Smooth muscle cell (in vitro differentiated cells): Measurements from ENCODE around the gene CDH4. TPM values are rescaled to one million over a fixed set of nuclear protein-coding genes. Genes with fewer than 3 reads are reported as not detected.

ENCODE experiments used
- DNase-seq: peaks from one replicate; lab custom pipeline; 2025; ENCODE audit not compliant: unreplicated experiment; lab: John Stamatoyannopoulos, UW
- H2AFZ ChIP-seq: fragments of 200-600 bp; sonication (generic); 2 replicates; pipeline ENCODE4 v1.6.0; 2016; ENCODE audit warnings: antibody characterized with exemption, low read depth, mild to moderate bottlenecking
- H3F3A ChIP-seq: fragments of 200-600 bp; sonication (generic); 2 replicates; pipeline ENCODE4 v1.6.0; 2017; ENCODE audit warnings: antibody characterized with exemption, low read depth
- H3K27ac ChIP-seq: fragments of 200-600 bp; sonication (generic); 2 replicates; pipeline ENCODE4 v1.5.1; 2016; ENCODE audit warnings: low read depth, mild to moderate bottlenecking
- H3K27me3 ChIP-seq: fragments of 200-600 bp; sonication (generic); 2 replicates; pipeline ENCODE4 v1.6.1; 2016; ENCODE audit warnings: low read depth, mild to moderate bottlenecking
- H3K36me3 ChIP-seq: fragments of 200-600 bp; sonication (generic); 2 replicates; pipeline ENCODE4 v1.5.1; 2016; ENCODE audit warnings: low read depth
- H3K4me1 ChIP-seq: fragments of 200-600 bp; sonication (generic); 2 replicates; pipeline ENCODE4 v1.5.1; 2016; ENCODE audit warnings: low read depth
- H3K4me2 ChIP-seq: fragments of 200-600 bp; sonication (generic); 2 replicates; pipeline ENCODE4 v1.6.0; 2016; ENCODE audit warnings: mild to moderate bottlenecking
- H3K4me3 ChIP-seq: fragments of 200-600 bp; sonication (generic); 2 replicates; pipeline ENCODE4 v1.5.1; 2016; ENCODE audit warnings: mild to moderate bottlenecking
- H3K79me2 ChIP-seq: fragments of 200-600 bp; sonication (generic); 2 replicates; pipeline ENCODE4 v1.6.0; 2016; ENCODE audit warnings: low read depth, mild to moderate bottlenecking
- H3K9ac ChIP-seq: fragments of 200-600 bp; sonication (generic); 2 replicates; pipeline ENCODE4 v1.6.0; 2016; ENCODE audit warnings: low read depth
- H3K9me3 ChIP-seq: fragments of 200-600 bp; sonication (generic); replicated peaks from 2 replicates; pipeline ENCODE4 v1.5.1; 2016; ENCODE audit warnings: low read depth
- H4K20me1 ChIP-seq: fragments of 200-600 bp; sonication (generic); 2 replicates; pipeline ENCODE4 v1.6.0; 2016; ENCODE audit warnings: low read depth
- WGBS: methylation state at CpG from one replicate; pipeline ENCODE4 v1.1.7; 2016; ENCODE audit warnings: low lambda C conversion rate; 5-methylcytosine and 5-hydroxymethylcytosine counted together
- polyA plus RNA-seq: library from polyadenylated mRNA; unstranded; fragments of >200 nt; fragmentation: Nextera tagmentation; extraction: Ambion mirVana; gene quantifications from 2 replicates; pipeline ENCODE4 v1.2.1, GENCODE V29; 2016
- total RNA-seq: library from RNA; depleted of rRNA; stranded (reverse); fragments of >200 nt; gene quantifications from 2 replicates; pipeline ENCODE4 v1.2.3, GENCODE V29; 2014
- TF ChIP-seq, protein P1 (sequence below): fragments of 200-600 bp; sonication (generic); IDR thresholded peaks from 2 replicates; pipeline ENCODE4 v1.5.1; 2017; ENCODE audit warnings: borderline replicate concordance, mild to moderate bottlenecking, antibody characterized with exemption; ENCODE audit not compliant: insufficient read depth, poor library complexity, severe bottlenecking

The CDH4 gene
- total and polyA plus RNA-seq, 2 experiments from 2014 or later, result 0.03 to 0.04 TPM

GRCh38 chr20:61205769-61206168, 46.3 kb upstream of the CDH4 start:
- H3K27ac ChIP-seq, result no peak overlapping the region
- no peak overlapping the region for H3K9ac ChIP-seq
- peaks cover 21% of the 10 kb centered on the region for H3K27me3 ChIP-seq
- H4K20me1 ChIP-seq, result no peaks in the 10 kb centered on the region
- no peak overlapping the region for H2AFZ ChIP-seq
- H3K79me2 ChIP-seq, result no peaks in the 10 kb centered on the region
- H3K4me3 ChIP-seq, result no peak overlapping the region
- DNase-seq, result no peak
- H3K4me1 ChIP-seq, result no peaks in the 10 kb centered on the region
- no peaks in the 10 kb centered on the region for H3K9me3 ChIP-seq
- TF ChIP-seq, protein P1, sequence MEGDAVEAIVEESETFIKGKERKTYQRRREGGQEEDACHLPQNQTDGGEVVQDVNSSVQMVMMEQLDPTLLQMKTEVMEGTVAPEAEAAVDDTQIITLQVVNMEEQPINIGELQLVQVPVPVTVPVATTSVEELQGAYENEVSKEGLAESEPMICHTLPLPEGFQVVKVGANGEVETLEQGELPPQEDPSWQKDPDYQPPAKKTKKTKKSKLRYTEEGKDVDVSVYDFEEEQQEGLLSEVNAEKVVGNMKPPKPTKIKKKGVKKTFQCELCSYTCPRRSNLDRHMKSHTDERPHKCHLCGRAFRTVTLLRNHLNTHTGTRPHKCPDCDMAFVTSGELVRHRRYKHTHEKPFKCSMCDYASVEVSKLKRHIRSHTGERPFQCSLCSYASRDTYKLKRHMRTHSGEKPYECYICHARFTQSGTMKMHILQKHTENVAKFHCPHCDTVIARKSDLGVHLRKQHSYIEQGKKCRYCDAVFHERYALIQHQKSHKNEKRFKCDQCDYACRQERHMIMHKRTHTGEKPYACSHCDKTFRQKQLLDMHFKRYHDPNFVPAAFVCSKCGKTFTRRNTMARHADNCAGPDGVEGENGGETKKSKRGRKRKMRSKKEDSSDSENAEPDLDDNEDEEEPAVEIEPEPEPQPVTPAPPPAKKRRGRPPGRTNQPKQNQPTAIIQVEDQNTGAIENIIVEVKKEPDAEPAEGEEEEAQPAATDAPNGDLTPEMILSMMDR, result no peak
- no peak overlapping the region for H3K4me2 ChIP-seq
- H3K36me3 ChIP-seq, result no peaks in the 10 kb centered on the region
- H3F3A ChIP-seq, result no peaks in the 10 kb centered on the region
- WGBS, result 84% methylated on average over 5 of the region's 6 CpGs

GRCh38 chr20:61210862-61211261, 41.2 kb upstream of the CDH4 start:
- Histone ChIP-seq H3K9me3 (no peaks in the 10 kb centered on the region), H3K4me3 (no peak overlapping the region), H3K9ac (no peak overlapping the region), H3K27ac (no peak overlapping the region), H3K27me3 (peaks cover 35% of the 10 kb centered on the region), H4K20me1 (no peaks in the 10 kb centered on the region), H3F3A (no peaks in the 10 kb centered on the region), H3K4me1 (no peaks in the 10 kb centered on the region), H3K36me3 (no peaks in the 10 kb centered on the region), H2AFZ (no peak overlapping the region), H3K79me2 (no peaks in the 10 kb centered on the region), H3K4me2 (no peak overlapping the region)
- DNase-seq, result no peak
- TF ChIP-seq, protein P1, result no peak
- 86% methylated on average over 6 of the region's 6 CpGs for WGBS

DNA sequence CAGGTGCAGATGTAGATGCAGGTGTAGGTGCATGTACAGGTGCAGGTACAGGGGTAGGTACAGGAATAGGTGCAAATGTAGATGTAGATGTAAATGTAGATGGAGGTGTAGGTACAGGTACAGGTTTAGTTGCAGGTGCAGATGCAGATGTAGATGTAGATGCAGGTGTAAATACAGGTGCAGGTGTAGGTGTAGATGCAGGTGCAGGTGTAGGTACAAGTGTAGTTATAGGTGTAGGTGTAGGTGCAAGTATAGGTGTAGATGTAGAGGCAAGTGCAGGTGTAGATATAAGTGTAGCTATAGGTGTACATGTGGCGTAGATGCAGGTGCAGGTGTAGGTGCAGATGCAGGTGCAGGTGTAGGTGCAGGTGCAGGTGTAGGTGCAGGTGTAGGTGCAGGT, 34.2 kb upstream of the CDH4 start:
- no peak overlapping the region for H3K27ac ChIP-seq
- H3K9ac ChIP-seq, result no peak overlapping the region
- 71% methylated on average over 1 of the region's 1 CpG for WGBS
- H3K36me3 ChIP-seq, result no peaks in the 10 kb centered on the region
- no peak overlapping the region for H3K4me2 ChIP-seq
- H3K27me3 ChIP-seq, result peaks cover 63% of the 10 kb centered on the region
- no peaks in the 10 kb centered on the region for H3K9me3 ChIP-seq
- H3F3A ChIP-seq, result no peaks in the 10 kb centered on the region
- H3K4me1 ChIP-seq, result no peaks in the 10 kb centered on the region
- H3K4me3 ChIP-seq, result no peak overlapping the region
- H3K79me2 ChIP-seq, result no peaks in the 10 kb centered on the region
- H4K20me1 ChIP-seq, result no peaks in the 10 kb centered on the region
- no peak for DNase-seq
- no peak overlapping the region for H2AFZ ChIP-seq
- TF ChIP-seq, protein P1, result no peak

DNA sequence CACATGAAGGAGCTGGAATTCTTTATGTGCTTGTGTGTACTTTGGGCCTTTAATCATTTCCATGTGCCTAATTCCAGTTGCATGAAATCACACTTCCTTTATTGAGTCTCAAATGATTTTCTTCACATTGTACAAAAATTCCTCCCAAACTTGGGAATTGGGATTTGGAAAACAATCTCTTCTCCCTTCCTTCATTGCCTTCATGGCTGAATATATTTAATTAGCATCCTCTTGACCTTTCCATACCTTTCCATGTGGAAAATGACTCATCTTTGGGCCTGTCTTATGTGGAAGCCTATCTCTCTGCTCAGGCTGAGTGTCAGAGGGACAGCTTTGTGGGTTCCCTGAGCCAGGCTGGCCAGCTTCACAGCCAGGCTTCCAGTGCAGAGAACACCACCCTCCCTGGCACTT, 33.0 kb upstream of the CDH4 start:
- Histone ChIP-seq H3K4me2 (no peak overlapping the region), H3K4me1 (no peaks in the 10 kb centered on the region), H2AFZ (no peak overlapping the region)

More for the DNA sequence above, 33.0 kb upstream of the CDH4 start:
- H4K20me1 ChIP-seq, result no peaks in the 10 kb centered on the region
- no peak overlapping the region for H3K4me3 ChIP-seq
- H3K36me3 ChIP-seq, result no peaks in the 10 kb centered on the region
- H3K79me2 ChIP-seq, result no peaks in the 10 kb centered on the region
- no peak for DNase-seq
- TF ChIP-seq, protein P1, result no peak
- H3K27ac ChIP-seq, result no peak overlapping the region
- H3K9ac ChIP-seq, result no peak overlapping the region
- peaks cover 62% of the 10 kb centered on the region for H3K27me3 ChIP-seq
- no peaks in the 10 kb centered on the region for H3F3A ChIP-seq
- H3K9me3 ChIP-seq, result no peaks in the 10 kb centered on the region
